ENCODE data around the gene TMEM91.
A peak's percentile ranks its signal among the peaks of the same experiment; 100 is the strongest.
"Not testable (repeated sequence)": the region's sequence is repeated elsewhere in the genome, so short reads cannot be mapped to it uniquely, and the experiment has no call there.

TMEM91 gene

GRCh38 chr19:41377977-41378709 lies 1.8 kb downstream of the TMEM91 start:
- DNase-seq, result peak in 1 of 2 experiments; percentile 29

GRCh38 chr19:41381536-41381935 lies 5.2 kb downstream of the TMEM91 start:
- not testable (repeated sequence) for DNase-seq

More at GRCh38 chr19:41377977-41378709, 1.8 kb downstream of the TMEM91 start:
- no peak for TF ChIP-seq GATA1 (IDR thresholded peaks at IDR 0.05; ENCODE audit: low read depth, low read length)
- no peak for TF ChIP-seq POLR2A (IDR thresholded peaks at IDR 0.05; ENCODE audit: low read length)

GRCh38 chr19:41384351-41384750 lies 8.0 kb downstream of the TMEM91 start:
- TF ChIP-seq GATA1 (IDR thresholded peaks at IDR 0.05; ENCODE audit: low read depth, low read length), result no peak
- no peak for TF ChIP-seq POLR2A (IDR thresholded peaks at IDR 0.05; ENCODE audit: low read length)
- no peak for DNase-seq

- DNase-seq, result no peak
- TF ChIP-seq POLR2A (IDR thresholded peaks at IDR 0.05; ENCODE audit: low read length) (no peak), GATA1 (IDR thresholded peaks at IDR 0.05; ENCODE audit: low read depth, low read length) (no peak)
Measured at GRCh38 chr19:41386442-41386841, 10.1 kb downstream of the TMEM91 start.

- no peak for DNase-seq
- TF ChIP-seq POLR2A (IDR thresholded peaks at IDR 0.05; ENCODE audit: low read length) (no peak), GATA1 (IDR thresholded peaks at IDR 0.05; ENCODE audit: low read depth, low read length) (no peak)
Measured at GRCh38 chr19:41391618-41392017, 15.3 kb downstream of the TMEM91 start.

GRCh38 chr19:41392775-41393174 lies 16.4 kb downstream of the TMEM91 start:
- no peak for DNase-seq
- TF ChIP-seq POLR2A (IDR thresholded peaks at IDR 0.05; ENCODE audit: low read length), result no peak
- TF ChIP-seq GATA1 (IDR thresholded peaks at IDR 0.05; ENCODE audit: low read depth, low read length), result no peak

GRCh38 chr19:41395355-41395754 lies 19.0 kb downstream of the TMEM91 start:
- TF ChIP-seq POLR2A (IDR thresholded peaks at IDR 0.05; ENCODE audit: low read length), result no peak
- no peak for TF ChIP-seq GATA1 (IDR thresholded peaks at IDR 0.05; ENCODE audit: low read depth, low read length)
- peak in 1 of 2 experiments; percentile 36 for DNase-seq

- peak; percentile 59 for TF ChIP-seq POLR2A (IDR thresholded peaks at IDR 0.05; ENCODE audit: low read length)
- no peak for TF ChIP-seq GATA1 (IDR thresholded peaks at IDR 0.05; ENCODE audit: low read depth, low read length)
- DNase-seq, result peak; percentile 100
Measured at GRCh38 chr19:41397086-41398049, 21.0 kb downstream of the TMEM91 start, which contains the start of the genes BCKDHA and EXOSC5. BCKDHA (plus strand) TSS chr19:41397818; CDS start chr19:41397828, 10 bp downstream. EXOSC5 (minus strand) TSS chr19:41397359; CDS start chr19:41397328, 31 bp downstream.

- TF ChIP-seq GATA1 (IDR thresholded peaks at IDR 0.05; ENCODE audit: low read depth, low read length), result no peak
- no peak for TF ChIP-seq POLR2A (IDR thresholded peaks at IDR 0.05; ENCODE audit: low read length)
- peak; percentile 58 to 70 for DNase-seq
Measured at GRCh38 chr19:41398050-41398418, 21.7 kb downstream of the TMEM91 start.

GRCh38 chr19:41398598-41398997 lies 22.3 kb downstream of the TMEM91 start:
- TF ChIP-seq POLR2A (IDR thresholded peaks at IDR 0.05; ENCODE audit: low read length) (no peak), GATA1 (IDR thresholded peaks at IDR 0.05; ENCODE audit: low read depth, low read length) (no peak)
- peak; percentile 44 to 45 for DNase-seq

- DNase-seq, result no peak
- no peak for TF ChIP-seq POLR2A (IDR thresholded peaks at IDR 0.05; ENCODE audit: low read length)
- no peak for TF ChIP-seq GATA1 (IDR thresholded peaks at IDR 0.05; ENCODE audit: low read depth, low read length)
Measured at GRCh38 chr19:41399091-41399490, 22.8 kb downstream of the TMEM91 start.

- no peak for DNase-seq
- no peak for TF ChIP-seq POLR2A (IDR thresholded peaks at IDR 0.05; ENCODE audit: low read length)
- no peak for TF ChIP-seq GATA1 (IDR thresholded peaks at IDR 0.05; ENCODE audit: low read depth, low read length)
Measured at GRCh38 chr19:41399525-41399924, 23.2 kb downstream of the TMEM91 start.

- TF ChIP-seq GATA1 (IDR thresholded peaks at IDR 0.05; ENCODE audit: low read depth, low read length) (no peak), POLR2A (IDR thresholded peaks at IDR 0.05; ENCODE audit: low read length) (no peak)
- no peak for DNase-seq
Measured at GRCh38 chr19:41401483-41401882, 25.1 kb downstream of the TMEM91 start.

- TF ChIP-seq POLR2A (IDR thresholded peaks at IDR 0.05; ENCODE audit: low read length) (no peak), GATA1 (IDR thresholded peaks at IDR 0.05; ENCODE audit: low read depth, low read length) (no peak)
- no peak for DNase-seq
Measured at GRCh38 chr19:41402010-41402409, 25.7 kb downstream of the TMEM91 start.
